SK-N-SH treated with all-trans-retinoic acid at 6 μM for 48 hours (cell line): ENCODE data around the gene PIF1.

Experiments
- ATAC-seq: fragments of 200-7000 bp; cut with Tn5 transposase; 3 replicates; pipeline ENCODE4 v1.9.1; 2020; ENCODE audit warnings: mild to moderate bottlenecking, moderate library complexity
- BACH2 ChIP-seq: fragments of 250-450 bp; sonication (Bioruptor Pico); IDR thresholded peaks from 2 replicates; pipeline ENCODE4 v1.9.0; 2021; ENCODE audit warnings: mild to moderate bottlenecking, borderline replicate concordance
- CSDC2 ChIP-seq: fragments of 250-450 bp; sonication (Bioruptor Pico); IDR thresholded peaks from 2 replicates; pipeline ENCODE4 v1.5.0; 2020; ENCODE audit warnings: mild to moderate bottlenecking, moderate library complexity
- ESRRG ChIP-seq: fragments of 250-450 bp; sonication (Bioruptor Pico); IDR thresholded peaks from 2 replicates; pipeline ENCODE4 v1.6.1; 2021; ENCODE audit warnings: mild to moderate bottlenecking
- GLIS3 ChIP-seq: fragments of 250-450 bp; sonication (Bioruptor Pico); IDR thresholded peaks from 2 replicates; pipeline ENCODE4 v1.5.0; 2020; ENCODE audit warnings: mild to moderate bottlenecking, moderate library complexity
- PPARA ChIP-seq: fragments of 250-450 bp; sonication (Bioruptor Pico); IDR thresholded peaks from 2 replicates; pipeline ENCODE4 v1.5.0; 2020; ENCODE audit warnings: mild to moderate bottlenecking, borderline replicate concordance
- RARB ChIP-seq: fragments of 250-450 bp; sonication (Bioruptor Pico); IDR thresholded peaks from 2 replicates; pipeline ENCODE4 v1.8.0; 2021; ENCODE audit warnings: mild to moderate bottlenecking, moderate library complexity
- SNAI2 ChIP-seq: fragments of 250-450 bp; sonication (Bioruptor Pico); IDR thresholded peaks from 2 replicates; pipeline ENCODE4 v1.5.0; 2020; ENCODE audit warnings: mild to moderate bottlenecking, moderate library complexity
- TCF4 ChIP-seq: fragments of 250-450 bp; sonication (Bioruptor Pico); IDR thresholded peaks from 2 replicates; pipeline ENCODE4 v1.8.0; 2021; ENCODE audit warnings: mild to moderate bottlenecking, moderate library complexity, borderline replicate concordance
- TOX ChIP-seq: fragments of 250-450 bp; sonication (Bioruptor Pico); IDR thresholded peaks from 2 replicates; pipeline ENCODE4 v1.8.0; 2021; ENCODE audit warnings: mild to moderate bottlenecking, moderate library complexity, borderline replicate concordance
- ZFP3 ChIP-seq: fragments of 250-450 bp; sonication (Bioruptor Pico); IDR thresholded peaks from 2 replicates; pipeline ENCODE4 v1.5.0; 2020; ENCODE audit warnings: mild to moderate bottlenecking, moderate library complexity
- ZFP30 ChIP-seq: fragments of 450-650 bp; formaldehyde crosslinking; IDR thresholded peaks from 2 replicates; pipeline ENCODE4 v1.5.0; 2022; ENCODE audit warnings: mild to moderate bottlenecking, moderate library complexity
- ZNF565 ChIP-seq: fragments of 450-650 bp; formaldehyde crosslinking; conservative IDR thresholded peaks from 2 replicates; pipeline ENCODE4 v1.5.0; 2020; ENCODE audit warnings: low read depth, mild to moderate bottlenecking, moderate library complexity
- ZNF8 ChIP-seq: fragments of 450-650 bp; formaldehyde crosslinking; IDR thresholded peaks from 2 replicates; pipeline ENCODE4 v1.5.0; 2020; ENCODE audit warnings: mild to moderate bottlenecking, moderate library complexity
- TF ChIP-seq, protein P1 (sequence below): fragments of 250-450 bp; sonication (Bioruptor Pico); IDR thresholded peaks from 2 replicates; pipeline ENCODE4 v1.5.1; 2020; ENCODE audit warnings: low read depth, mild to moderate bottlenecking, moderate library complexity
- TF ChIP-seq, protein P2 (sequence below): fragments of 250-450 bp; sonication (Bioruptor Pico); IDR thresholded peaks from 2 replicates; pipeline ENCODE4 v1.8.0; 2021; ENCODE audit warnings: low read depth, mild to moderate bottlenecking, moderate library complexity, borderline replicate concordance
- TF ChIP-seq, protein P3 (sequence below): fragments of 250-450 bp; sonication (Bioruptor Pico); IDR thresholded peaks from 2 replicates; pipeline ENCODE4 v1.8.0; 2020; ENCODE audit warnings: mild to moderate bottlenecking, moderate library complexity, borderline replicate concordance
- TF ChIP-seq, protein P4 (sequence below): fragments of 250-450 bp; sonication (Bioruptor Pico); IDR thresholded peaks from 2 replicates; pipeline ENCODE4 v1.5.1; 2021; ENCODE audit warnings: mild to moderate bottlenecking, moderate library complexity
- TF ChIP-seq, protein P5 (sequence below): fragments of 250-450 bp; sonication (Bioruptor Pico); IDR thresholded peaks from 2 replicates; pipeline ENCODE4 v1.5.0; 2020; ENCODE audit warnings: mild to moderate bottlenecking, moderate library complexity

PIF1 gene

DNA sequence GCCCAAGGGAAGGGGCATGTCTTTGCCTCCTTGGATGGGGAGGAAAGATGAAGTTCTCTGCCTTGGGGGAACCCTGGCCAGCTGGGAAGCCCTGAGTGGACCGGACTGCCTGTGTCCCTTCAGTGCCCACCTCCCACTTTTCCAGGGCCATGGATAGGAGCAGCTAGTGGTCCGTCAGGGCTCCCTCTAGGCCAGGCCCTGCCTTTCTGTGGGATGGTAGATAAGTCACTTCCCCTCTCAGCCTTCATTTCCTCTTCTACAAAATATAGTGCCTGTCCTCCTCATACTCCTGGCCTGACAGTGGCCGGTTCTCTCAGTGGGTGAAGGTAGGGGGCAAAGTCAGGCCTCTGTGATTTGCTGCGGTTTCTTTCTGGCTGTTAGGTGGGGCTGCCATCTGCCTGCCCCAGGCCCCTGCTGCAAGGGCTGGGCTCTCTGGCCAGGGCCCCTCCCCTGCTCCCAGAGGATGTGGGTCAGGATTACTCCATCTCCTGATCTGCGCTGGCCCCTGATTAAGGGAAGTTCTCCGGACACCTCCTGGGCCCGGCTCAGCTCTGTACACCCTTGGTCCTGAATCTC is 17.6 kb upstream of the PIF1 start (continued):
- TF ChIP-seq GLIS3 (no peak), TCF4 (CRISPR knock-in tag) (no peak), SNAI2 (no peak), ESRRG (CRISPR knock-in tag) (no peak), BACH2 (CRISPR knock-in tag) (no peak), CSDC2 (CRISPR knock-in tag) (no peak)
- TF ChIP-seq, protein P1, sequence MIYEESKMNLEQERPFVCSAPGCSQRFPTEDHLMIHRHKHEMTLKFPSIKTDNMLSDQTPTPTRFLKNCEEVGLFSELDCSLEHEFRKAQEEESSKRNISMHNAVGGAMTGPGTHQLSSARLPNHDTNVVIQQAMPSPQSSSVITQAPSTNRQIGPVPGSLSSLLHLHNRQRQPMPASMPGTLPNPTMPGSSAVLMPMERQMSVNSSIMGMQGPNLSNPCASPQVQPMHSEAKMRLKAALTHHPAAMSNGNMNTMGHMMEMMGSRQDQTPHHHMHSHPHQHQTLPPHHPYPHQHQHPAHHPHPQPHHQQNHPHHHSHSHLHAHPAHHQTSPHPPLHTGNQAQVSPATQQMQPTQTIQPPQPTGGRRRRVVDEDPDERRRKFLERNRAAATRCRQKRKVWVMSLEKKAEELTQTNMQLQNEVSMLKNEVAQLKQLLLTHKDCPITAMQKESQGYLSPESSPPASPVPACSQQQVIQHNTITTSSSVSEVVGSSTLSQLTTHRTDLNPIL (CRISPR knock-in tag), result no peak
- TF ChIP-seq, protein P2, sequence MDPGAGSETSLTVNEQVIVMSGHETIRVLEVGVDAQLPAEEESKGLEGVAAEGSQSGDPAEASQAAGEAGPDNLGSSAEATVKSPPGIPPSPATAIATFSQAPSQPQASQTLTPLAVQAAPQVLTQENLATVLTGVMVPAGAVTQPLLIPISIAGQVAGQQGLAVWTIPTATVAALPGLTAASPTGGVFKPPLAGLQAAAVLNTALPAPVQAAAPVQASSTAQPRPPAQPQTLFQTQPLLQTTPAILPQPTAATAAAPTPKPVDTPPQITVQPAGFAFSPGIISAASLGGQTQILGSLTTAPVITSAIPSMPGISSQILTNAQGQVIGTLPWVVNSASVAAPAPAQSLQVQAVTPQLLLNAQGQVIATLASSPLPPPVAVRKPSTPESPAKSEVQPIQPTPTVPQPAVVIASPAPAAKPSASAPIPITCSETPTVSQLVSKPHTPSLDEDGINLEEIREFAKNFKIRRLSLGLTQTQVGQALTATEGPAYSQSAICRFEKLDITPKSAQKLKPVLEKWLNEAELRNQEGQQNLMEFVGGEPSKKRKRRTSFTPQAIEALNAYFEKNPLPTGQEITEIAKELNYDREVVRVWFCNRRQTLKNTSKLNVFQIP (CRISPR knock-in tag), result no peak

DNA sequence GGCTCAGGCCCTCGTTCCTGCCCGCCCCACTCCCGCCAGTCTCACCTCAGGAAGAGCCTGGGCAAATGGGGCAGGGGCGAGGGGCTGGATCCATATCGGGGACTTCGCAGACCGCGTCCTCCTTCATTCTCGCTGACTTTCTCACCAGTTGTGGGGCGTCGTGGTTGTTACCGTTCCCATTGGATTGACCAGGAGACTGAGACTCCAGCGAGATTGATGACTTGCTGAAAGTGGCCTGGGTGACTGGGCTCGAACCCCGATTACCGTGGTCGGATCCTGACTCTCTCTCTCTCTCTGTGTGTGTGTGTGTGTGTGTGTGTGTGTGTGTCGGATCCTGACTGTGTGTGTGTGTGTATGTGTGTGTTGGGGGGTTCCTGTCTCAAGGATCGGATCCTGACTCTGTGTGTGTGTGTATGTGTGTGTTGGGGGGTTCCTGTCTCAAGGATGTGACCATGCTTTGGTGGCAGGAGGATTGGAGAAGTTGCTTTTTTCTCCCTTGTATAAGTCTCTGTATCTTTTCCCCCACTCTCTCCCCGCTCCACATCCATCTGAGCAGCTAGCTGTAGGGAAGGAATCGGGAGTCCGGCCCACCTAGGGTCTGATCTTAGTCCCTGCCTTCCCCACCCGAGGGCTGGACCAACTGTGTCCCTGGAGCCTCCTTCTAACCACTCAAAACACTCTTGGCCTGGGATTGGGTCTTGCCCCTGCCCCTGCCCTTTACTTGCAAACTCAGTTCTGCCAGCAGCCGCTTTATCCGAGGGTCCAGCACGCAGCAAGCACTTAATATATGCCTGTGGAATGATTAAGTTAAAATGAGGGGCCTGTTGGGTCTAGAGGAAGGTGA is 16.9 kb upstream of the PIF1 start:
- peak; percentile 1 for ATAC-seq
- TF ChIP-seq GLIS3, result no peak

DNA sequence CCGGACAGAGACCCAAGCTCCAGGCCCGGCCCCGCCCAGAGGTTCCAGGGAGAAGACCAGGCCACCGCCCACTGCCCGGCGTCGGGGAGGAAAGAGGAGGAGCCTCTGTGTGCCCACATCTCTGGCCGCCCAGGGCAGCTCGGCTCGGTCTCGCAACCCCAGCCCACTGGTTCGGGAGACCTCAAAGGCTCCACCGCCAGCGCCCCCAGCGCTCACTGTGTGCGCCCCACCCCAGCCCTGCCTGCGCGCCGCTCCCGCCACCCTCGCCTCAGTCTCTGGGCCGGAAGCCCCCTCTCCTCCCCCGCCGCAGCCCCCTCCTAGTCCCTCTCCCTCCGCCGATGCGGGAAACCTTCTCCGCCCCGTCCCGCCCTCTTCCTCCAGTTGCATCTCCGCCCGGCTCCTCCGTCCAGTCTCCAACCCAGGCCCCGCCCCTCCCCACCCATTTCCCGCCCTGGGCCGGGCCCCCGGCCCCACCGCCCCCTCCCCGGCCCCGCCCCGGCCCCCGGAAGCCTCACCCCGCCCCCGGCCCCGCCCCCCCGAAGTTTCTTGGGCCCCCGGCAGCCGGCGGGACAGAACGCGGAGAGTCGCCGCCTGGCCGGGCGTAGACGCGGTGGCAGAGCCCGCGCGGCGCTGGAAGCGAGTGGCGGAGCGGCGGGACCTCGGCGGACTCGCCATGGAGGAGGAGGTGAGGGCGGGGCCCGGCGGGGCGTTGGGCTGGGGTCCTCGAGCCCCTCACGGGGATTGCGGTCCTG is 16.1 kb upstream of the PIF1 start, which contains the start of gene PLEKHO2:
Gene PLEKHO2 (plus strand): TSS at position 572 of the 752 bp plus-strand sequence. CDS start 102 bp downstream, at position 674.
- TF ChIP-seq, protein P3, sequence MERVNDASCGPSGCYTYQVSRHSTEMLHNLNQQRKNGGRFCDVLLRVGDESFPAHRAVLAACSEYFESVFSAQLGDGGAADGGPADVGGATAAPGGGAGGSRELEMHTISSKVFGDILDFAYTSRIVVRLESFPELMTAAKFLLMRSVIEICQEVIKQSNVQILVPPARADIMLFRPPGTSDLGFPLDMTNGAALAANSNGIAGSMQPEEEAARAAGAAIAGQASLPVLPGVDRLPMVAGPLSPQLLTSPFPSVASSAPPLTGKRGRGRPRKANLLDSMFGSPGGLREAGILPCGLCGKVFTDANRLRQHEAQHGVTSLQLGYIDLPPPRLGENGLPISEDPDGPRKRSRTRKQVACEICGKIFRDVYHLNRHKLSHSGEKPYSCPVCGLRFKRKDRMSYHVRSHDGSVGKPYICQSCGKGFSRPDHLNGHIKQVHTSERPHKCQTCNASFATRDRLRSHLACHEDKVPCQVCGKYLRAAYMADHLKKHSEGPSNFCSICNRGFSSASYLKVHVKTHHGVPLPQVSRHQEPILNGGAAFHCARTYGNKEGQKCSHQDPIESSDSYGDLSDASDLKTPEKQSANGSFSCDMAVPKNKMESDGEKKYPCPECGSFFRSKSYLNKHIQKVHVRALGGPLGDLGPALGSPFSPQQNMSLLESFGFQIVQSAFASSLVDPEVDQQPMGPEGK (CRISPR knock-in tag), result peak; percentile 60; the same call in 1 of the 2 replicates
- TF ChIP-seq, protein P4, sequence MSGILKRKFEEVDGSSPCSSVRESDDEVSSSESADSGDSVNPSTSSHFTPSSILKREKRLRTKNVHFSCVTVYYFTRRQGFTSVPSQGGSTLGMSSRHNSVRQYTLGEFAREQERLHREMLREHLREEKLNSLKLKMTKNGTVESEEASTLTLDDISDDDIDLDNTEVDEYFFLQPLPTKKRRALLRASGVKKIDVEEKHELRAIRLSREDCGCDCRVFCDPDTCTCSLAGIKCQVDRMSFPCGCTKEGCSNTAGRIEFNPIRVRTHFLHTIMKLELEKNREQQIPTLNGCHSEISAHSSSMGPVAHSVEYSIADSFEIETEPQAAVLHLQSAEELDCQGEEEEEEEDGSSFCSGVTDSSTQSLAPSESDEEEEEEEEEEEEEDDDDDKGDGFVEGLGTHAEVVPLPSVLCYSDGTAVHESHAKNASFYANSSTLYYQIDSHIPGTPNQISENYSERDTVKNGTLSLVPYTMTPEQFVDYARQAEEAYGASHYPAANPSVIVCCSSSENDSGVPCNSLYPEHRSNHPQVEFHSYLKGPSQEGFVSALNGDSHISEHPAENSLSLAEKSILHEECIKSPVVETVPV (CRISPR knock-in tag), result no peak
- no peak for TF ChIP-seq SNAI2
- ATAC-seq, result peak; percentile 95

DNA sequence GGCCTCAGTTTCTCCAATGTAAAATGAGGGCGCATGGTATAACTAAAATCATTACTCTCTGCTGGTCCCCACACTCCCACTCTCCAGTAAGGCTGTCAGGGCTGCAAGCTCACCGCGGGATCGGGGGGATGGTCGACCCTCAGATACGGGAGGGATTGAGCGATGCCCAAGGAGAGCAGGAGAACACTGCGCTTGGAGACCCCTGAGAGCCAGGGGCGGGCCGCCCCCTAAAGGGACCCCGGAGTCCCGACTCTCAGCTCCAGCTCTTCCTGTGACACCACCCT is 15.6 kb upstream of the PIF1 start:
- ATAC-seq, result peak; percentile 11
- TF ChIP-seq, protein P5, sequence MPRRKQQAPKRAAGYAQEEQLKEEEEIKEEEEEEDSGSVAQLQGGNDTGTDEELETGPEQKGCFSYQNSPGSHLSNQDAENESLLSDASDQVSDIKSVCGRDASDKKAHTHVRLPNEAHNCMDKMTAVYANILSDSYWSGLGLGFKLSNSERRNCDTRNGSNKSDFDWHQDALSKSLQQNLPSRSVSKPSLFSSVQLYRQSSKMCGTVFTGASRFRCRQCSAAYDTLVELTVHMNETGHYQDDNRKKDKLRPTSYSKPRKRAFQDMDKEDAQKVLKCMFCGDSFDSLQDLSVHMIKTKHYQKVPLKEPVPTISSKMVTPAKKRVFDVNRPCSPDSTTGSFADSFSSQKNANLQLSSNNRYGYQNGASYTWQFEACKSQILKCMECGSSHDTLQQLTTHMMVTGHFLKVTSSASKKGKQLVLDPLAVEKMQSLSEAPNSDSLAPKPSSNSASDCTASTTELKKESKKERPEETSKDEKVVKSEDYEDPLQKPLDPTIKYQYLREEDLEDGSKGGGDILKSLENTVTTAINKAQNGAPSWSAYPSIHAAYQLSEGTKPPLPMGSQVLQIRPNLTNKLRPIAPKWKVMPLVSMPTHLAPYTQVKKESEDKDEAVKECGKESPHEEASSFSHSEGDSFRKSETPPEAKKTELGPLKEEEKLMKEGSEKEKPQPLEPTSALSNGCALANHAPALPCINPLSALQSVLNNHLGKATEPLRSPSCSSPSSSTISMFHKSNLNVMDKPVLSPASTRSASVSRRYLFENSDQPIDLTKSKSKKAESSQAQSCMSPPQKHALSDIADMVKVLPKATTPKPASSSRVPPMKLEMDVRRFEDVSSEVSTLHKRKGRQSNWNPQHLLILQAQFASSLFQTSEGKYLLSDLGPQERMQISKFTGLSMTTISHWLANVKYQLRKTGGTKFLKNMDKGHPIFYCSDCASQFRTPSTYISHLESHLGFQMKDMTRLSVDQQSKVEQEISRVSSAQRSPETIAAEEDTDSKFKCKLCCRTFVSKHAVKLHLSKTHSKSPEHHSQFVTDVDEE (CRISPR knock-in tag), result no peak
- TF ChIP-seq RARB (CRISPR knock-in tag) (no peak), BACH2 (CRISPR knock-in tag) (no peak), ZFP30 (no peak), GLIS3 (no peak), ZNF565 (CRISPR knock-in tag) (no peak), ZFP3 (CRISPR knock-in tag) (no peak), PPARA (CRISPR knock-in tag) (no peak), ESRRG (CRISPR knock-in tag) (no peak), ZNF8 (CRISPR knock-in tag) (no peak), TOX (CRISPR knock-in tag) (no peak)
- TF ChIP-seq, protein P1 (CRISPR knock-in tag), result no peak
- TF ChIP-seq, protein P2 (CRISPR knock-in tag), result no peak
